Activated naive CD4-positive, alpha-beta T cell treated with anti-CD3 and anti-CD28 coated beads for 36 hours (primary cell): ENCODE data around the gene NETO1. TPM values are rescaled to one million over a fixed set of nuclear protein-coding genes. Genes with fewer than 3 reads are reported as not detected.

Experiments used
- CTCF ChIA-PET: fragments of 350-600 bp; sonication (Branson Sonifier 250); formaldehyde crosslinking; loops from one replicate; lab custom pipeline; 2021; ENCODE audit warnings: antibody characterized with exemption; lab: Charles Lee
- DNase-seq: peaks from one replicate; pipeline ENCODE4 v3.0.0-alpha.2; 2020
- H3K27ac Mint-ChIP-seq: one replicate; pipeline ENCODE4 v1.8.0; 2021; ENCODE audit warnings: mild to moderate bottlenecking, mixed read lengths
- H3K27me3 Mint-ChIP-seq: one replicate; pipeline ENCODE4 v1.8.0; 2021; ENCODE audit warnings: low read depth, mixed read lengths
- H3K36me3 Mint-ChIP-seq: one replicate; pipeline ENCODE4 v1.8.0; 2021; ENCODE audit warnings: low read depth, mixed read lengths
- H3K4me1 Mint-ChIP-seq: one replicate; pipeline ENCODE4 v1.8.0; 2021; ENCODE audit warnings: low read depth, mixed read lengths
- H3K4me3 Mint-ChIP-seq: one replicate; pipeline ENCODE4 v1.8.0; 2021; ENCODE audit warnings: mild to moderate bottlenecking, moderate library complexity, mixed read lengths
- H3K9me3 Mint-ChIP-seq: one replicate; pipeline ENCODE4 v1.8.0; 2021; ENCODE audit warnings: mixed read lengths
- intact Hi-C: fragments of 100-400 bp; cut with micrococcal nuclease; formaldehyde crosslinking; loops from one replicate; pipeline ENCODE4 v1.15.1; 2023
- total RNA-seq, 2 experiments: library from RNA; stranded (reverse); gene quantifications; one replicate each; pipeline ENCODE4 v1.2.3, GENCODE V29; 2021

The NETO1 gene
- total RNA-seq, 2 experiments from 2014 or later = not detected

DNA sequence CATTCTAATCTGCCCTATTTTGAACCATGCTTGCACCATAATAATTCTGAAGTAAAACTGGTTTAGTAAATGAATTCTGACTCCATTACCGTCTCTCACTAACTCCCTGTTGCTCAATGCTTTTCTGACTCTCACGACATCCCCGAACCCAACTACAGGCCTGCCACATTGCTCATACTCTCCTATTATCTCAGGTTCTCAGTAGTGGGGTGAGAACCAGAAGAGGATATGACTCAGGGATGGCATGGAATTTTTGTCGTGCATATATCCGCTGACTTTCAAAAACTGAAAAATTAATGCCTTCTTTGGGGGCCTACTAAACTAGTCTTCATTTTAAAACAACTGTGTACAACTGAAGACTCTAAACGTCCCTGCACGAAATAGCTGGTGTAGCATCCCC, 34.3 kb downstream of the NETO1 start:
- Mint-ChIP-seq H3K27ac (no peak overlapping the region), H3K4me1 (no peaks in the 10 kb centered on the region), H3K4me3 (no peak overlapping the region), H3K9me3 (peaks cover 8% of the 10 kb centered on the region), H3K36me3 (peaks cover 3% of the 10 kb centered on the region), H3K27me3 (peaks cover 3% of the 10 kb centered on the region)
- intact Hi-C loops = no loop called here
- no peak for DNase-seq
- CTCF ChIA-PET = no interaction called here

GRCh38 chr18:72830109-72830508, 37.7 kb downstream of the NETO1 start:
- no peak overlapping the region for H3K4me3 Mint-ChIP-seq
- peaks cover 8% of the 10 kb centered on the region for H3K9me3 Mint-ChIP-seq
- H3K36me3 Mint-ChIP-seq = peaks cover 3% of the 10 kb centered on the region
- H3K27ac Mint-ChIP-seq = no peak overlapping the region
- CTCF ChIA-PET = no interaction called here
- DNase-seq = peak; percentile 19
- no peaks in the 10 kb centered on the region for H3K27me3 Mint-ChIP-seq
- intact Hi-C loops = no loop called here
- H3K4me1 Mint-ChIP-seq = no peaks in the 10 kb centered on the region

- DNase-seq = no peak
- peaks cover 3% of the 10 kb centered on the region for H3K36me3 Mint-ChIP-seq
- intact Hi-C loops = no loop called here
- H3K4me1 Mint-ChIP-seq = no peaks in the 10 kb centered on the region
- H3K27ac Mint-ChIP-seq = no peak overlapping the region
- CTCF ChIA-PET = interaction anchor here (1.6 kb wide), 1 partner anchor 9 kb away, joined by 4 read pairs; no protein-coding TSS in a partner anchor
- peaks cover 8% of the 10 kb centered on the region for H3K9me3 Mint-ChIP-seq
- H3K27me3 Mint-ChIP-seq = no peaks in the 10 kb centered on the region
- no peak overlapping the region for H3K4me3 Mint-ChIP-seq
These were observed 39.2 kb downstream of the NETO1 start for GRCh38 chr18:72828601-72829000.

GRCh38 chr18:72826736-72827135, 41.1 kb downstream of the NETO1 start:
- no peak for DNase-seq
- Mint-ChIP-seq H3K27ac (no peak overlapping the region), H3K36me3 (peaks cover 3% of the 10 kb centered on the region), H3K4me3 (no peak overlapping the region), H3K27me3 (no peaks in the 10 kb centered on the region), H3K9me3 (peaks cover 4% of the 10 kb centered on the region), H3K4me1 (no peaks in the 10 kb centered on the region)
- CTCF ChIA-PET = interaction anchor here (1.6 kb wide), 1 partner anchor 11 kb away, joined by 4 read pairs; no protein-coding TSS in a partner anchor
- intact Hi-C loops = no loop called here

- H3K9me3 Mint-ChIP-seq = no peaks in the 10 kb centered on the region
- CTCF ChIA-PET = no interaction called here
- no peaks in the 10 kb centered on the region for H3K4me1 Mint-ChIP-seq
- no peak overlapping the region for H3K27ac Mint-ChIP-seq
- no peaks in the 10 kb centered on the region for H3K36me3 Mint-ChIP-seq
- intact Hi-C loops = no loop called here
- H3K4me3 Mint-ChIP-seq = no peak overlapping the region
- no peaks in the 10 kb centered on the region for H3K27me3 Mint-ChIP-seq
- DNase-seq = no peak
These were observed 44.4 kb downstream of the NETO1 start for GRCh38 chr18:72823345-72823744.

DNA sequence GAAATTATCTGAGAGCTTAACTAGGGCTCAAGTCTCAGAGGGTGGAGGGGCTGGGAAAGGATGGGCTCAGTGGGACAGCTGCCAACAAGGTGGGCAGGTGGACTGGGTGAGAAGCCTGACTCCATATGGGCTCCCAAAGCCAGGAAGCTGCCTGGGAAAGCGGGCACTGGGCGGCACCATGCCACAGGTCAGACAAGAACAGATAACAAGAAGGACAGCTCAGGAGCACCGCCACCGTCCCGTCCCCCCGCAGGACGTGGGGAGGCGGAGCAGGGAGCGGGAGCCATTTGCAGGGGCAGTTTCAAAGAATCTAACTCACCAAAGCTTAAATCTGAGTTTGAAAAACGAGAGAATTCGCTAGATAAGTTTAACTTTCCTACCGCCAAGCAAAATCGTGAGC, 45.6 kb downstream of the NETO1 start:
- H3K9me3 Mint-ChIP-seq = no peaks in the 10 kb centered on the region
- H3K36me3 Mint-ChIP-seq = no peaks in the 10 kb centered on the region
- CTCF ChIA-PET = interaction anchor here (0.6 kb wide), 1 partner anchor 524 kb away, joined by 3 read pairs; no protein-coding TSS in a partner anchor
- no peak for DNase-seq
- intact Hi-C loops = no loop called here
- H3K27ac Mint-ChIP-seq = no peak overlapping the region
- H3K27me3 Mint-ChIP-seq = no peaks in the 10 kb centered on the region
- H3K4me1 Mint-ChIP-seq = no peaks in the 10 kb centered on the region
- H3K4me3 Mint-ChIP-seq = no peak overlapping the region

- H3K4me3 Mint-ChIP-seq = no peak overlapping the region
- CTCF ChIA-PET = no interaction called here
- H3K27ac Mint-ChIP-seq = no peak overlapping the region
- intact Hi-C loops = no loop called here
- no peaks in the 10 kb centered on the region for H3K36me3 Mint-ChIP-seq
- H3K4me1 Mint-ChIP-seq = no peaks in the 10 kb centered on the region
- no peaks in the 10 kb centered on the region for H3K27me3 Mint-ChIP-seq
- H3K9me3 Mint-ChIP-seq = no peaks in the 10 kb centered on the region
- no peak for DNase-seq
These were observed 47.2 kb downstream of the NETO1 start for GRCh38 chr18:72820571-72820970.

- intact Hi-C loops = no loop called here
- Mint-ChIP-seq H3K27me3 (no peaks in the 10 kb centered on the region), H3K4me3 (no peak overlapping the region), H3K9me3 (no peaks in the 10 kb centered on the region), H3K27ac (no peak overlapping the region), H3K4me1 (no peaks in the 10 kb centered on the region), H3K36me3 (no peaks in the 10 kb centered on the region)
- DNase-seq = no peak
- CTCF ChIA-PET = no interaction called here
These were observed 48.7 kb downstream of the NETO1 start for GRCh38 chr18:72819050-72819449.

DNA sequence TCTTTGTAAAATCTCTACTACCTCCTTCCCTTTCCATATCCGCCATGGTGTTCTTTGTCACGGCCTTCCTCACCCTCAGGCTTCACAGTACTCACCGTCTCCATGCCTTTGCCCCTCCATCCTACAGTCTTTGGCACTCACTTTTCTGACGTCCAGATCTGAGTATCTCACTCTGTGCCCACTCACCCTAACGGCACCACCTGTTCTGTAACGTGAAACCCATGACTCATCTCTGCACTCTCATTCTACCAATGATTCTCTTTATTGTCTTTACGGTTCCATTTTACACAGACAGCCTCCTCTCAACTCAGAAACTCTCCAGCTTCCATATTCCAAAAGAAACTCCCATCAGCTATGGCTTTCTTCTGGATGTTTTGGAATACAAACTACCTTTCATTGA, 56.7 kb downstream of the NETO1 start:
- DNase-seq = no peak
- CTCF ChIA-PET = no interaction called here
- intact Hi-C loops = no loop called here
- Mint-ChIP-seq H3K36me3 (no peaks in the 10 kb centered on the region), H3K9me3 (no peaks in the 10 kb centered on the region), H3K4me1 (no peaks in the 10 kb centered on the region), H3K27me3 (no peaks in the 10 kb centered on the region), H3K4me3 (no peak overlapping the region), H3K27ac (no peak overlapping the region)

DNA sequence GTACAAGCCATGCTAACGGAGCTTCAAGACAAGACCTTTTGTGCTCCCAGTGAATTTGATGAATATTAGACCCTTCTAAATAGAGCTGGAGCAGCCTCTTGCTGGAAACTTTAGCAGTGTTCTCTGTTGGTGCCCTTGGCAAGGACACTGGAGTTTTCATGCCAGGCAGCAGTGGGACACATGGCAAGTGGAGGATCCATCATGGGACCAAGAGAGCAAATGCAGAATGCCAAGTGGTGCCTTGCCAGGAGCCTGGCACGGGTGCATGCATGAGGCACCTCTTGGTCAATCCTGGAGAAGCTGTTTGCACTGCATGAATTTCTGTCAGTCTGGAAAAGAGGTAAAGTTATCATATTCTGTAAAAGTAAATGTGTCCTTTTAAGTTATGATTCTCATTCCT, 59.1 kb downstream of the NETO1 start:
- CTCF ChIA-PET = no interaction called here
- Mint-ChIP-seq H3K36me3 (no peaks in the 10 kb centered on the region), H3K4me3 (no peak overlapping the region), H3K27me3 (no peaks in the 10 kb centered on the region), H3K9me3 (no peaks in the 10 kb centered on the region), H3K27ac (no peak overlapping the region), H3K4me1 (no peaks in the 10 kb centered on the region)
- intact Hi-C loops = no loop called here
- DNase-seq = no peak

DNA sequence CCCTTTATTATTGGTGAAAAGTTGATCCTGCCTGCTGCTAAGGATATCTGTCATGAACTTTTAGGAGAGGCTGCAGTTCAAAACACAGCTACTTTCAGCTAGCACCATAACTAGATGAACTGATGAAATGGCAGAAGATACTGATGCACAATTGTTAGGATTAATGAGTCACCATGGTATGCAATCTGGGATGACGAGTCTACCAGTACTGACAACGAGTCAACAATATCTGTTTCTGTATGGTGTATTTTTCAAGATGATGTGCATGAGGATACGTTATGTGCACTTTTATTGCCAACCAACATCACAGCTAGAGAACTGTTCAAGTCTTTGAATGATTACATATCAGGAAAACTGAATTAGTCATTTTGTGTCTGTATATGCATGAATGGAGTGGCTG, 68.7 kb downstream of the NETO1 start:
- intact Hi-C loops = no loop called here
- no peaks in the 10 kb centered on the region for H3K9me3 Mint-ChIP-seq
- H3K4me1 Mint-ChIP-seq = no peaks in the 10 kb centered on the region
- CTCF ChIA-PET = interaction anchor here (0.6 kb wide), 1 partner anchor 13 kb away, joined by 3 read pairs; no protein-coding TSS in a partner anchor
- H3K4me3 Mint-ChIP-seq = no peak overlapping the region
- no peak for DNase-seq
- no peaks in the 10 kb centered on the region for H3K36me3 Mint-ChIP-seq
- H3K27ac Mint-ChIP-seq = no peak overlapping the region
- H3K27me3 Mint-ChIP-seq = no peaks in the 10 kb centered on the region

- intact Hi-C loops = no loop called here
- H3K4me1 Mint-ChIP-seq = no peaks in the 10 kb centered on the region
- H3K27me3 Mint-ChIP-seq = no peaks in the 10 kb centered on the region
- no peaks in the 10 kb centered on the region for H3K9me3 Mint-ChIP-seq
- no peak overlapping the region for H3K27ac Mint-ChIP-seq
- H3K36me3 Mint-ChIP-seq = no peaks in the 10 kb centered on the region
- H3K4me3 Mint-ChIP-seq = no peak overlapping the region
- DNase-seq = no peak
- CTCF ChIA-PET = no interaction called here
These were observed 84.3 kb downstream of the NETO1 start for GRCh38 chr18:72783530-72783929.

GRCh38 chr18:72774914-72775313, 92.9 kb downstream of the NETO1 start:
- no peak overlapping the region for H3K27ac Mint-ChIP-seq
- intact Hi-C loops = no loop called here
- CTCF ChIA-PET = no interaction called here
- H3K9me3 Mint-ChIP-seq = no peaks in the 10 kb centered on the region
- H3K27me3 Mint-ChIP-seq = no peaks in the 10 kb centered on the region
- H3K4me1 Mint-ChIP-seq = no peaks in the 10 kb centered on the region
- no peak for DNase-seq
- H3K36me3 Mint-ChIP-seq = no peaks in the 10 kb centered on the region
- no peak overlapping the region for H3K4me3 Mint-ChIP-seq
